ENCODE results near the gene NOC2L. TPM values are rescaled to one million over a fixed set of nuclear protein-coding genes. Genes with fewer than 3 reads are reported as not detected.

Gene NOC2L
- total RNA-seq, 1 experiment from 2014 or later, result 130 TPM

DNA sequence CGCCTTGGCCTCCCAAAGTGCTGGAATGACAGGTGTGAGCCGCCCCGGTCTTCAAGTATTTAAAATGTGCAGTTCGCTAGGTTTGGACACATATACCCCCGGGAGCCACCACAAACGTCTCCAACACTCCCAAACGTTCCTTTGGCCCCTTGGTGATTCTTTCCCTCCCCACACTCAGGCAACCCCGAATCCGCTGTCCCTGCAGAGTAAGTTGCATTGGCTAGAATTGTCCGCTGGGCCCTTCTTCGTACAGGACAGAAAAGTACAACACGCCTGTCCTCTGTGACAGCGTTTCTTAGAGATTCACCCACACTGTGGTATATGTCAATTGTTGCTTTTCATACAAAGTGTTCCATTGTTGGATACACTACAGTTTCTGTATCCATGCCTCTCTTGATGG lies 26.1 kb upstream of the NOC2L start:
- H2BK120ac ChIP-seq (ENCODE audit: low read depth, low read length, poor library complexity, severe bottlenecking), result no peak overlapping the region
- no peak overlapping the region for H3T11ph ChIP-seq (ENCODE audit: low read length)
- no peak overlapping the region for H3K4me2 ChIP-seq (ENCODE audit: insufficient read depth, insufficient read length, low read length)
- H3K79me1 ChIP-seq (ENCODE audit: insufficient read depth, low read depth, low read length, poor library complexity, severe bottlenecking), result no peaks in the 10 kb centered on the region
- no peaks in the 10 kb centered on the region for H3K4me1 Mint-ChIP-seq
- H3K27me3 Mint-ChIP-seq (ENCODE audit: low read depth), result peaks cover 91% of the 10 kb centered on the region
- H3K4ac ChIP-seq (ENCODE audit: low read depth, low read length), result no peak overlapping the region
- H2BK5ac ChIP-seq (ENCODE audit: insufficient read length, low read length), result no peak overlapping the region
- H3K9me3 Mint-ChIP-seq, result peaks cover 4 to 11% of the 10 kb centered on the region in 2 experiments; a peak in 4 of 5 replicates
- H3K23ac ChIP-seq (ENCODE audit: insufficient read length, low read depth, low read length), result no peak overlapping the region
- TF ChIP-seq, protein P1, sequence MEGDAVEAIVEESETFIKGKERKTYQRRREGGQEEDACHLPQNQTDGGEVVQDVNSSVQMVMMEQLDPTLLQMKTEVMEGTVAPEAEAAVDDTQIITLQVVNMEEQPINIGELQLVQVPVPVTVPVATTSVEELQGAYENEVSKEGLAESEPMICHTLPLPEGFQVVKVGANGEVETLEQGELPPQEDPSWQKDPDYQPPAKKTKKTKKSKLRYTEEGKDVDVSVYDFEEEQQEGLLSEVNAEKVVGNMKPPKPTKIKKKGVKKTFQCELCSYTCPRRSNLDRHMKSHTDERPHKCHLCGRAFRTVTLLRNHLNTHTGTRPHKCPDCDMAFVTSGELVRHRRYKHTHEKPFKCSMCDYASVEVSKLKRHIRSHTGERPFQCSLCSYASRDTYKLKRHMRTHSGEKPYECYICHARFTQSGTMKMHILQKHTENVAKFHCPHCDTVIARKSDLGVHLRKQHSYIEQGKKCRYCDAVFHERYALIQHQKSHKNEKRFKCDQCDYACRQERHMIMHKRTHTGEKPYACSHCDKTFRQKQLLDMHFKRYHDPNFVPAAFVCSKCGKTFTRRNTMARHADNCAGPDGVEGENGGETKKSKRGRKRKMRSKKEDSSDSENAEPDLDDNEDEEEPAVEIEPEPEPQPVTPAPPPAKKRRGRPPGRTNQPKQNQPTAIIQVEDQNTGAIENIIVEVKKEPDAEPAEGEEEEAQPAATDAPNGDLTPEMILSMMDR (conservative IDR thresholded peaks at IDR 0.05), result no peak
- H3K4me3 Mint-ChIP-seq, result no peak overlapping the region
- peaks cover 2% of the 10 kb centered on the region; the same call in 1 of the 2 replicates for H3K27me3 ChIP-seq (ENCODE audit: insufficient read depth, low read length)
- no peaks in the 10 kb centered on the region for H3K4me1 ChIP-seq (ENCODE audit: insufficient read depth, low read length)
- no peaks in the 10 kb centered on the region for H3K79me2 ChIP-seq (ENCODE audit: insufficient read depth, low read length)
- no peak overlapping the region for H3K18ac ChIP-seq (ENCODE audit: insufficient read length, low read depth, low read length)
- no peaks in the 10 kb centered on the region; a peak in 1 of 7 replicates for H3K36me3 Mint-ChIP-seq (ENCODE audit: insufficient read depth in 1 of 3, low read depth in 3 of 3)
- H3K56ac ChIP-seq (ENCODE audit: insufficient read length, low read depth, low read length), result no peak overlapping the region
- H2AK5ac ChIP-seq (ENCODE audit: insufficient read length, low read length), result no peak overlapping the region
- no peak overlapping the region for H3K9ac ChIP-seq (ENCODE audit: extremely low read depth, insufficient read length, low read length)
- no peak overlapping the region for H2AFZ ChIP-seq (ENCODE audit: low read length)
- no peak overlapping the region for H4K91ac ChIP-seq (ENCODE audit: insufficient read length, low read depth, low read length)
- H4K5ac ChIP-seq (ENCODE audit: insufficient read length, low read depth, low read length), result no peak overlapping the region
- H4K20me1 ChIP-seq (ENCODE audit: control insufficient read depth, insufficient read depth, insufficient read length), result no peaks in the 10 kb centered on the region
- no peak overlapping the region for H2BK20ac ChIP-seq (ENCODE audit: low read depth, low read length, poor library complexity, severe bottlenecking)
- no peak overlapping the region for H2BK12ac ChIP-seq (ENCODE audit: insufficient read length, low read depth, low read length)
- no peak overlapping the region for H3K14ac ChIP-seq (ENCODE audit: insufficient read depth, low read length)
- H4K8ac ChIP-seq (replicated peaks; ENCODE audit: insufficient read length, low read depth, low read length), result no peak overlapping the region
- no CpG with 5 or more reads among the region's 13 CpGs for WGBS (ENCODE audit: extremely low coverage, insufficient read length, low lambda C conversion rate)
- no peak for DNase-seq
- H3K27ac ChIP-seq (ENCODE audit: insufficient read length, low read depth, low read length), result no peak overlapping the region
- H3K9me3 ChIP-seq (ENCODE audit: control insufficient read depth, low read depth, low read length), result no peaks in the 10 kb centered on the region
- no peaks in the 10 kb centered on the region for H3K23me2 ChIP-seq (ENCODE audit: insufficient read length, low read depth, low read length, poor library complexity, severe bottlenecking)
- no peak overlapping the region for H3K27ac Mint-ChIP-seq
- no peak overlapping the region for H2BK15ac ChIP-seq (ENCODE audit: low read depth, low read length)

Data from H9 (cell line).